Fibroblast of pulmonary artery (primary cell): ENCODE measurements around the gene KDM2B.

ENCODE experiments used
- DNase-seq: peaks from one replicate; pipeline ENCODE4 v3.0.0-alpha.2; 2010; ENCODE audit warnings: low read depth
- H3K4me3 ChIP-seq: replicated peaks from 2 replicates; pipeline ENCODE4 v1.5.1; 2011; ENCODE audit warnings: low read depth, mild to moderate bottlenecking, control low read depth, low read length, moderate library complexity
- TF ChIP-seq, protein P1 (sequence below): IDR thresholded peaks from 2 replicates; pipeline ENCODE4 v1.5.1; 2011; ENCODE audit warnings: mild to moderate bottlenecking, control low read depth, low read length, inconsistent platforms; ENCODE audit errors: missing control alignments

Gene KDM2B

GRCh38 chr12:121560392-121561008 is 20.3 kb downstream of the KDM2B start:
- no peak for DNase-seq
- TF ChIP-seq, protein P1, sequence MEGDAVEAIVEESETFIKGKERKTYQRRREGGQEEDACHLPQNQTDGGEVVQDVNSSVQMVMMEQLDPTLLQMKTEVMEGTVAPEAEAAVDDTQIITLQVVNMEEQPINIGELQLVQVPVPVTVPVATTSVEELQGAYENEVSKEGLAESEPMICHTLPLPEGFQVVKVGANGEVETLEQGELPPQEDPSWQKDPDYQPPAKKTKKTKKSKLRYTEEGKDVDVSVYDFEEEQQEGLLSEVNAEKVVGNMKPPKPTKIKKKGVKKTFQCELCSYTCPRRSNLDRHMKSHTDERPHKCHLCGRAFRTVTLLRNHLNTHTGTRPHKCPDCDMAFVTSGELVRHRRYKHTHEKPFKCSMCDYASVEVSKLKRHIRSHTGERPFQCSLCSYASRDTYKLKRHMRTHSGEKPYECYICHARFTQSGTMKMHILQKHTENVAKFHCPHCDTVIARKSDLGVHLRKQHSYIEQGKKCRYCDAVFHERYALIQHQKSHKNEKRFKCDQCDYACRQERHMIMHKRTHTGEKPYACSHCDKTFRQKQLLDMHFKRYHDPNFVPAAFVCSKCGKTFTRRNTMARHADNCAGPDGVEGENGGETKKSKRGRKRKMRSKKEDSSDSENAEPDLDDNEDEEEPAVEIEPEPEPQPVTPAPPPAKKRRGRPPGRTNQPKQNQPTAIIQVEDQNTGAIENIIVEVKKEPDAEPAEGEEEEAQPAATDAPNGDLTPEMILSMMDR = no peak
- H3K4me3 ChIP-seq = no peak overlapping the region

GRCh38 chr12:121558956-121559355 is 21.9 kb downstream of the KDM2B start:
- no peak overlapping the region for H3K4me3 ChIP-seq
- DNase-seq = no peak
- TF ChIP-seq, protein P1 = no peak

- TF ChIP-seq, protein P1 = no peak
- H3K4me3 ChIP-seq = no peak overlapping the region
- DNase-seq = no peak
These were observed 29.7 kb downstream of the KDM2B start for GRCh38 chr12:121550974-121551634.

GRCh38 chr12:121549075-121549474 is 31.7 kb downstream of the KDM2B start:
- H3K4me3 ChIP-seq = no peak overlapping the region
- TF ChIP-seq, protein P1 = no peak
- DNase-seq = no peak

- no peak overlapping the region for H3K4me3 ChIP-seq
- TF ChIP-seq, protein P1 = no peak
- DNase-seq = no peak
These were observed 35.3 kb downstream of the KDM2B start for GRCh38 chr12:121545480-121545879.

DNA sequence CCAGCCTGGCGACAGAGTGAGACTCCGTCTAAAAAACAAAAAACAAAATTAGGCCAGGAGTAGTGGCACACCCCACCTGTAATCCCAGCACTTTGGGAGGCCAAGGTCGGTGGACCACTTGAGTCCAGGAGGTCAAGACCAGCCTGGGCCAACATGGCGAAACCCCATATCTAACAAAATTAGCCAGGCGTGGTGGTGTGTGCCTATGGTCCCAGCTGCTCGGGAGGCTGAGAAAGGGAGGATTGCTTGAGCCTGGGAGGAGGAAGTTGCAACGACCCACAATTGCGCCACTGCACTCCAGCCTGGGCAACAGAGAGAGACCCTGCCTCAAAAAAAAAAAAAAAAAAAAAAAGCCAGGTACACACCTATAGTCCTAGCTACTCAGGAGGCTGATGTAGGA is 37.0 kb downstream of the KDM2B start:
- no peak overlapping the region for H3K4me3 ChIP-seq
- DNase-seq = no peak
- TF ChIP-seq, protein P1 = no peak

- H3K4me3 ChIP-seq = no peak overlapping the region
- no peak for DNase-seq
- TF ChIP-seq, protein P1 = no peak
These were observed 40.9 kb downstream of the KDM2B start for GRCh38 chr12:121539908-121540307.
